ENCODE results near the gene ZFHX3.

ZFHX3 gene

GRCh38 chr16:72845322-72846020, 202.5 kb downstream of the ZFHX3 start:
- Histone ChIP-seq H2AFZ (ENCODE audit: low read depth, low read length) (no peak overlapping the region), H3K27me3 (ENCODE audit: insufficient read depth, low read length) (no peaks in the 10 kb centered on the region), H3K36me3 (ENCODE audit: insufficient read depth, low read length) (no peaks in the 10 kb centered on the region), H3K4me1 (ENCODE audit: insufficient read depth, low read length) (peaks cover 68% of the 10 kb centered on the region), H3K9me3 (ENCODE audit: low read length) (no peaks in the 10 kb centered on the region), H3K4me3 (ENCODE audit: low read length) (no peak overlapping the region)

- H3K4me1 ChIP-seq (ENCODE audit: insufficient read depth, low read length), result peaks cover 78% of the 10 kb centered on the region
- H3K9me3 ChIP-seq (ENCODE audit: low read length), result no peaks in the 10 kb centered on the region
- no peaks in the 10 kb centered on the region for H3K27me3 ChIP-seq (ENCODE audit: insufficient read depth, low read length)
- H3K4me3 ChIP-seq (ENCODE audit: low read length), result no peak overlapping the region
- H3K36me3 ChIP-seq (ENCODE audit: insufficient read depth, low read length), result no peaks in the 10 kb centered on the region
- no peak overlapping the region for H2AFZ ChIP-seq (ENCODE audit: low read depth, low read length)
These were observed 203.6 kb downstream of the ZFHX3 start for GRCh38 chr16:72844225-72844920.

- H2AFZ ChIP-seq (ENCODE audit: low read depth, low read length), result no peak overlapping the region
- H3K27me3 ChIP-seq (ENCODE audit: insufficient read depth, low read length), result no peaks in the 10 kb centered on the region
- no peak overlapping the region for H3K4me3 ChIP-seq (ENCODE audit: low read length)
- no peaks in the 10 kb centered on the region for H3K36me3 ChIP-seq (ENCODE audit: insufficient read depth, low read length)
- H3K4me1 ChIP-seq (ENCODE audit: insufficient read depth, low read length), result peaks cover 71% of the 10 kb centered on the region
- no peaks in the 10 kb centered on the region for H3K9me3 ChIP-seq (ENCODE audit: low read length)
These were observed 206.4 kb downstream of the ZFHX3 start for GRCh38 chr16:72841506-72841905.

GRCh38 chr16:72840631-72841381, 207.1 kb downstream of the ZFHX3 start:
- no peaks in the 10 kb centered on the region for H3K36me3 ChIP-seq (ENCODE audit: insufficient read depth, low read length)
- H3K4me3 ChIP-seq (ENCODE audit: low read length), result no peak overlapping the region
- no peak overlapping the region for H2AFZ ChIP-seq (ENCODE audit: low read depth, low read length)
- H3K9me3 ChIP-seq (ENCODE audit: low read length), result no peaks in the 10 kb centered on the region
- peaks cover 72% of the 10 kb centered on the region for H3K4me1 ChIP-seq (ENCODE audit: insufficient read depth, low read length)
- H3K27me3 ChIP-seq (ENCODE audit: insufficient read depth, low read length), result no peaks in the 10 kb centered on the region

GRCh38 chr16:72838951-72839350, 209.0 kb downstream of the ZFHX3 start:
- Histone ChIP-seq H3K4me1 (ENCODE audit: insufficient read depth, low read length) (peaks cover 72% of the 10 kb centered on the region), H3K9me3 (ENCODE audit: low read length) (no peaks in the 10 kb centered on the region), H3K27me3 (ENCODE audit: insufficient read depth, low read length) (no peaks in the 10 kb centered on the region)

GRCh38 chr16:72838586-72838910, 209.4 kb downstream of the ZFHX3 start:
- Histone ChIP-seq H3K9me3 (ENCODE audit: low read length) (no peaks in the 10 kb centered on the region), H3K27me3 (ENCODE audit: insufficient read depth, low read length) (no peaks in the 10 kb centered on the region), H2AFZ (ENCODE audit: low read depth, low read length) (no peak overlapping the region), H3K4me3 (ENCODE audit: low read length) (no peak overlapping the region), H3K36me3 (ENCODE audit: insufficient read depth, low read length) (no peaks in the 10 kb centered on the region), H3K4me1 (ENCODE audit: insufficient read depth, low read length) (peaks cover 68% of the 10 kb centered on the region)

More at GRCh38 chr16:72838951-72839350, 209.0 kb downstream of the ZFHX3 start:
- no peak overlapping the region for H2AFZ ChIP-seq (ENCODE audit: low read depth, low read length)
- H3K4me3 ChIP-seq (ENCODE audit: low read length), result no peak overlapping the region
- no peaks in the 10 kb centered on the region for H3K36me3 ChIP-seq (ENCODE audit: insufficient read depth, low read length)

GRCh38 chr16:72837846-72838585, 209.9 kb downstream of the ZFHX3 start:
- no peaks in the 10 kb centered on the region for H3K36me3 ChIP-seq (ENCODE audit: insufficient read depth, low read length)

GRCh38 chr16:72836985-72837384, 210.9 kb downstream of the ZFHX3 start:
- Histone ChIP-seq H3K4me3 (ENCODE audit: low read length) (no peak overlapping the region), H3K27me3 (ENCODE audit: insufficient read depth, low read length) (no peaks in the 10 kb centered on the region), H2AFZ (ENCODE audit: low read depth, low read length) (no peak overlapping the region), H3K9me3 (ENCODE audit: low read length) (no peaks in the 10 kb centered on the region), H3K4me1 (ENCODE audit: insufficient read depth, low read length) (peaks cover 75% of the 10 kb centered on the region), H3K36me3 (ENCODE audit: insufficient read depth, low read length) (no peaks in the 10 kb centered on the region)

More at GRCh38 chr16:72837846-72838585, 209.9 kb downstream of the ZFHX3 start:
- H3K27me3 ChIP-seq (ENCODE audit: insufficient read depth, low read length), result no peaks in the 10 kb centered on the region
- H3K4me1 ChIP-seq (ENCODE audit: insufficient read depth, low read length), result peaks cover 72% of the 10 kb centered on the region
- H2AFZ ChIP-seq (ENCODE audit: low read depth, low read length), result no peak overlapping the region
- no peak overlapping the region for H3K4me3 ChIP-seq (ENCODE audit: low read length)
- no peaks in the 10 kb centered on the region for H3K9me3 ChIP-seq (ENCODE audit: low read length)

GRCh38 chr16:72836181-72836580, 211.7 kb downstream of the ZFHX3 start:
- no peak overlapping the region for H2AFZ ChIP-seq (ENCODE audit: low read depth, low read length)
- no peaks in the 10 kb centered on the region for H3K9me3 ChIP-seq (ENCODE audit: low read length)
- peaks cover 67% of the 10 kb centered on the region for H3K4me1 ChIP-seq (ENCODE audit: insufficient read depth, low read length)
- H3K36me3 ChIP-seq (ENCODE audit: insufficient read depth, low read length), result peaks cover 2% of the 10 kb centered on the region
- no peaks in the 10 kb centered on the region for H3K27me3 ChIP-seq (ENCODE audit: insufficient read depth, low read length)
- no peak overlapping the region for H3K4me3 ChIP-seq (ENCODE audit: low read length)

- Histone ChIP-seq H2AFZ (ENCODE audit: low read depth, low read length) (no peak overlapping the region), H3K4me1 (ENCODE audit: insufficient read depth, low read length) (peaks cover 56% of the 10 kb centered on the region), H3K9me3 (ENCODE audit: low read length) (no peaks in the 10 kb centered on the region), H3K4me3 (ENCODE audit: low read length) (no peak overlapping the region), H3K36me3 (ENCODE audit: insufficient read depth, low read length) (peaks cover 9% of the 10 kb centered on the region), H3K27me3 (ENCODE audit: insufficient read depth, low read length) (no peaks in the 10 kb centered on the region)
These were observed 212.8 kb downstream of the ZFHX3 start for GRCh38 chr16:72835086-72835485.

GRCh38 chr16:72834499-72834898, 213.4 kb downstream of the ZFHX3 start:
- Histone ChIP-seq H2AFZ (ENCODE audit: low read depth, low read length) (no peak overlapping the region), H3K4me1 (ENCODE audit: insufficient read depth, low read length) (peaks cover 51% of the 10 kb centered on the region), H3K27me3 (ENCODE audit: insufficient read depth, low read length) (no peaks in the 10 kb centered on the region), H3K9me3 (ENCODE audit: low read length) (no peaks in the 10 kb centered on the region), H3K36me3 (ENCODE audit: insufficient read depth, low read length) (peaks cover 11% of the 10 kb centered on the region), H3K4me3 (ENCODE audit: low read length) (no peak overlapping the region)

- H2AFZ ChIP-seq (ENCODE audit: low read depth, low read length), result no peak overlapping the region
- no peaks in the 10 kb centered on the region for H3K9me3 ChIP-seq (ENCODE audit: low read length)
- peaks cover 45% of the 10 kb centered on the region for H3K4me1 ChIP-seq (ENCODE audit: insufficient read depth, low read length)
- H3K27me3 ChIP-seq (ENCODE audit: insufficient read depth, low read length), result no peaks in the 10 kb centered on the region
- no peak overlapping the region for H3K4me3 ChIP-seq (ENCODE audit: low read length)
- peaks cover 15% of the 10 kb centered on the region for H3K36me3 ChIP-seq (ENCODE audit: insufficient read depth, low read length)
These were observed 214.0 kb downstream of the ZFHX3 start for GRCh38 chr16:72833969-72834368.

- Histone ChIP-seq H3K9me3 (ENCODE audit: low read length) (no peaks in the 10 kb centered on the region), H2AFZ (ENCODE audit: low read depth, low read length) (no peak overlapping the region), H3K4me1 (ENCODE audit: insufficient read depth, low read length) (peaks cover 41% of the 10 kb centered on the region), H3K36me3 (ENCODE audit: insufficient read depth, low read length) (peaks cover 15% of the 10 kb centered on the region), H3K27me3 (ENCODE audit: insufficient read depth, low read length) (no peaks in the 10 kb centered on the region), H3K4me3 (ENCODE audit: low read length) (no peak overlapping the region)
These were observed 214.4 kb downstream of the ZFHX3 start for GRCh38 chr16:72833482-72833881.

Data from neuron (in vitro differentiated cells).